T-helper 17 cell (primary cell): ENCODE measurements around the gene DEFB131B. TPM values are rescaled to one million over a fixed set of nuclear protein-coding genes. Genes with fewer than 3 reads are reported as not detected.

Experiments used
- ATAC-seq: fragments of 150-1000 bp; cut with Tn5 transposase; 2 replicates; pipeline ENCODE4 v1.10.0; 2021; ENCODE audit warnings: mild to moderate bottlenecking, moderate library complexity
- DNase-seq, 3 donors: peaks; one replicate each; pipeline versions ENCODE4 v3.0.0 to v3.0.0-alpha.2; 2020 to 2021
- H3K9me3 ChIP-seq: one replicate; pipeline ENCODE4 v1.7.0; 2013; ENCODE audit warnings: low read length, mild to moderate bottlenecking; ENCODE audit not compliant: control insufficient read depth, poor library complexity, severe bottlenecking
- H3K27ac Mint-ChIP-seq: one replicate; pipeline ENCODE4 v1.8.0; 2022; ENCODE audit warnings: mild to moderate bottlenecking, moderate library complexity, mixed read lengths
- H3K27me3 Mint-ChIP-seq: one replicate; pipeline ENCODE4 v1.8.0; 2022; ENCODE audit warnings: mixed read lengths
- H3K36me3 Mint-ChIP-seq: one replicate; pipeline ENCODE4 v1.8.0; 2022; ENCODE audit warnings: low read depth, mixed read lengths
- H3K4me1 Mint-ChIP-seq: one replicate; pipeline ENCODE4 v1.8.0; 2022; ENCODE audit warnings: mild to moderate bottlenecking, mixed read lengths
- H3K4me3 Mint-ChIP-seq: one replicate; pipeline ENCODE4 v1.8.0; 2022; ENCODE audit warnings: mild to moderate bottlenecking, moderate library complexity, mixed read lengths
- total RNA-seq, 4 donors: library from RNA in 2 of 4; stranded (reverse) in 2 of 4; gene quantifications; one replicate each; pipeline ENCODE4 v1.2.3 and lab custom pipeline; 2022 to 2026

Gene DEFB131B
- total RNA-seq, 2 donors from 2014 or later: not detected

DNA sequence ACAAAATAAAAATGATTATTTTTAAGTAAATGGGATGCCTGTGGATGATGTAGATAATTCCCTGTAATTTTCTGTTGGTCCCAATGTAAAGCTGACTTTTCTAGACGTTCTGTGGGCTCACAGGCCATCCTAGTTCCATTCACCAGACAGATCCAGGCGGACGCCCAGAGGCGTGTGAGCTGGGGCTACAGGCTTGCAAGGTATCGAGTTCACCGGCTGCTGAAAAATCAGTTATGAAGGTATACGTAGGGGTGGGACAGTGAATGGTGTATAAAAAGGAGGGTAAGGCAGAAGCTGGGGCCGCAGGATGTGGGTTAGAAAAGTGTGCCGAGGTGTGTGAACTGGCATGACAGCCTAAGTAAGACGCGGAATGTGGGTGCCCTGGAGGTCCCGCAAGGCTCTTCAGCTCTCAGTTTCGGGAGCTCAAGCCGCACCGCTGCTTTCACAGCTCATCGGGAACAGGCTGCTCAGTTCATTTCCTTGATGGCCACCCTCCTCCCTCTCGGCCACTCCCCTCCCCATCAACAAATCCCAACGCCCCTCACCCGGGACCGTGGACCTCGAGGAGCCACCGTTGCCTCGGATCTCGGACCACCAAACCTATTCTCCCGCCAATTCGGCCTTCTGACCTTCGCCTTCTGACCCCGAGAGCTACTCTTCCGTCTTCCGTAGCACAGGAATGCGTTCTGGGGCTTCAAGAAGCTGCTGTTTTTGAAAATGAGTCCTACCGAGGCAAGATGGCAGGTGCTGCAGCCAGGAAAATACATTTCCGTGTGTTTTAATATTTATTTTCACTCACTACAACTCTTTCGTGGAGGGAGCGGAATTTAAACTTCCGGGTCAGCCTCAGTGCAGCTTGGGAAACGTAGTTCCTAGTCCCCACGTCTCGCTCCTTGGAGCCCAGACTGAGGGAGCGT, 49.8 kb downstream of the DEFB131B start, which contains the start of gene XNDC1N:
XNDC1N (minus strand) TSS at position 775 of the 917 bp plus-strand sequence. CDS start 5,241 bp downstream, outside the sequence.
- Mint-ChIP-seq H3K36me3 (peaks cover 6% of the 10 kb centered on the region), H3K27me3 (no peaks in the 10 kb centered on the region), H3K27ac (peak within 1 kb of the TSS; percentile 99), H3K4me1 (peaks cover 50% of the 10 kb centered on the region), H3K4me3 (peak within 1 kb of the TSS; percentile 99)
- DNase-seq (peak; percentile 18 to 59 (median 32)), ATAC-seq (peak; percentile 88)
- H3K9me3 ChIP-seq: no peaks in the 10 kb centered on the region

DNA sequence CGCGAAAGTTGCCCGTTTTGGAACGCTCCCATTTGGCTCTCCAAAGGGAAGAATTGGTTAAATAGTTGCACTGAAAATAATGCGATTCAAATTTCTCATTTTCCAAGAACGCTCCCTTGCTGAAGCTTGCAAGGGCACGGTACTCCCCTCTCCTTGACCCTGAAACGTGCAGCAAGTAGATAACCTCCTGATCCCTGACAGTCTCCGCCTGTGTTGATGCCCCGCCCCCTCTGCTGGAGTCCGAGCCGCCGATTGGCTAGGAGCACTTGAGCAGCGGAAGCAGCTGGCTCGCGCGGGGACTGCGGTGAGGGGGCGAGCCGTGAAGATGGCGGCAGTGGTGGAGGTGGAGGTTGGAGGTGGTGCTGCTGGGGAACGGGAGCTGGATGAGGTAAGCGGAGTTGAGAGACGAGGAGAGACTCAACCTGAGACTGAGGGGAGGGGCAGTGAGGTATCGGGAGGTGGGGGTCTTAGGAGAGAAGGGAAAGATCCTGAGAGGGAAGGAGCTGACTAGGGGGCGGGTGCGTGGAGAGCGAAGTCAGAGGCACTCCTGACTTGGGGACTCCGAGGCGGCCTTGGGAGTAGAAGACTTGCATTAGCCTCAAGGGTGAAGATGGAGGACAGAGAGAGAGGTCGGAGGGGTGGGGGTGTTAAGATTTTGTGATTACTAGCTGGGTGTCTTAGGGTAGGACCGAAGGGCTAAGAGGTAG, 50.6 kb downstream of the DEFB131B start, which contains the start of gene RNF121:
RNF121 (plus strand) TSS at position 310 of the 707 bp plus-strand sequence; CDS start at position 326, 16 bp downstream.
- peak; percentile 93 for ATAC-seq
- peak within 1 kb of the TSS; percentile 99 for H3K27ac Mint-ChIP-seq
- H3K4me3 Mint-ChIP-seq: peak within 1 kb of the TSS; percentile 99
- peaks cover 6% of the 10 kb centered on the region for H3K36me3 Mint-ChIP-seq
- DNase-seq: peak; percentile 93 to 94 (median 94)
- H3K4me1 Mint-ChIP-seq: peaks cover 54% of the 10 kb centered on the region
- no peaks in the 10 kb centered on the region for H3K9me3 ChIP-seq
- no peaks in the 10 kb centered on the region for H3K27me3 Mint-ChIP-seq

DNA sequence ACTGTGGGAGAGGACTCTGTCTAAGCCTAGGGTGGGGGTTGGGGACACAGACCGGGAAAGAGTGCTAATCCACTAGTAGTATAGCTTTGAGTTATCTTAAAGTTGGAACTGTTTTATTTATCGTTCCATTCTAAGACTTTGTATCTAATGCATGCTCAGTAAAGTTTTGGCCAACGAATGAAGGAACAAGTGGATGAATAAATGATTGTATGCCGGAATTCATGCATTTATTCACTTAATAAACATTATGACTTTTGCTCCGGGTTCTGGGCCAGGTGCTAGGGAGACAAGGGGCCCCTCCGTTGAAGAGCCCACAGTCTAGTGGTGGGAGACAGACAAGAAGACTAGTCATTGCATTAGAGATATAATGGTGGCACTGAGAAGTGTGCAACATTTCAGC, 51.2 kb downstream of the DEFB131B start:
- no peak for ATAC-seq
- Mint-ChIP-seq H3K4me1 (peaks cover 60% of the 10 kb centered on the region), H3K27ac (peak overlapping the region; percentile 99)

DNA sequence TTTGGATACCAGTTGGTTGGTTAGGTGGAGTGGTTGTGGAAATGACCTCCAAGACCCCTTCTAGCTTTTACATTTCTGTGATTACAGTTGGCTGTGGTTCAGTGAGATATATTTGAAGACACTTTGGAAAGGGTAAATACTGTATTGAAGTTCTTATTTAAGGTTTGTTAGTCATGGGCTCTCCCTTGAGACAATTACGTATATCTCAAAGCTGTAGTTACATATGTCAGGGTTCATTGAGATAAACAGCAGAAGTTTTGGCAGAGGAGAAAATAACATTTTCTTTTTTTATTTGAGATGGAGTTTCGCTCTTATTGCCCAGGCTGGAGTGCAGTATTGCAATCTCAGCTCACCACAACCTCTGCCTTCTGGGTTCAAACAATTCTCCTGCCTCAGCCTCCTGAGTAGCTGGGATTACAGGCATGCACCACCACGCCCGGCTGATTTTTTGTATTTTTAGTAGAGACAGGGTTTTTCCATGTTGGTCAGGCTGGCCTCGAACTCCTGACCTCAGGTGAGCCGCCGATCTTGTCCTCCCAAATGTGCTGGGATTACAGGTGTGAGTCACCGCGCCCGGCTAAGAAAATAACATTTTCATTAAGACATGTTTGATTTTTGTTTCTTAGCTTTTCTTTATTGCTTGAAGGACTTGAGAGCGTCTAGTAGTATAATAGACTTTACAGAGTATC, 52.4 kb downstream of the DEFB131B start:
- Mint-ChIP-seq H3K36me3 (peaks cover 6% of the 10 kb centered on the region), H3K27ac (peak overlapping the region; percentile 99), H3K4me1 (peaks cover 58% of the 10 kb centered on the region)

More for the DNA sequence above, 51.2 kb downstream of the DEFB131B start:
- H3K9me3 ChIP-seq: no peaks in the 10 kb centered on the region
- Mint-ChIP-seq H3K4me3 (peak overlapping the region; percentile 99), H3K27me3 (no peaks in the 10 kb centered on the region), H3K36me3 (peaks cover 6% of the 10 kb centered on the region)
- DNase-seq: no peak

DNA sequence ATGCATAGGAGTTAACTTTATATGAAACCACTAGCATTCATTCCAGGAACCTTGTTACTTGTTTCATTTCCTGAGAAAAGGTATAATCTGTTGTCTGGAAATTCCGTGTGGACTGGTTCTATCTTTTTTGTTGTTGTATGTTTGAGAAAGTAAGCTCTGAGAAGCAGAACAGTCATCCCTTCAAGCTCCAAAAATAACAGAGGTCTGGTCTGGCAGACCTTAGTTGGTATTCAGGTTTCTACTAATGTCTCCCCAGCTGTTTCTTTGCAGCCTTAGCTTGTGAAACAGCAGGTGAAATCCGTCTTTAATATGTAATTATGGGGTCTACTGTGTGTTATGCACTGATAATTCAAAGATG, 53.0 kb downstream of the DEFB131B start:
- DNase-seq: no peak
- Mint-ChIP-seq H3K4me3 (peak overlapping the region; percentile 28), H3K36me3 (peaks cover 6% of the 10 kb centered on the region), H3K27ac (peak overlapping the region; percentile 99), H3K27me3 (no peaks in the 10 kb centered on the region), H3K4me1 (peaks cover 57% of the 10 kb centered on the region)
- H3K9me3 ChIP-seq: no peaks in the 10 kb centered on the region
- no peak for ATAC-seq

More for the DNA sequence above, 52.4 kb downstream of the DEFB131B start:
- ATAC-seq: no peak
- peak overlapping the region; percentile 99 for H3K4me3 Mint-ChIP-seq
- no peak for DNase-seq
- no peaks in the 10 kb centered on the region for H3K27me3 Mint-ChIP-seq
- no peaks in the 10 kb centered on the region for H3K9me3 ChIP-seq

DNA sequence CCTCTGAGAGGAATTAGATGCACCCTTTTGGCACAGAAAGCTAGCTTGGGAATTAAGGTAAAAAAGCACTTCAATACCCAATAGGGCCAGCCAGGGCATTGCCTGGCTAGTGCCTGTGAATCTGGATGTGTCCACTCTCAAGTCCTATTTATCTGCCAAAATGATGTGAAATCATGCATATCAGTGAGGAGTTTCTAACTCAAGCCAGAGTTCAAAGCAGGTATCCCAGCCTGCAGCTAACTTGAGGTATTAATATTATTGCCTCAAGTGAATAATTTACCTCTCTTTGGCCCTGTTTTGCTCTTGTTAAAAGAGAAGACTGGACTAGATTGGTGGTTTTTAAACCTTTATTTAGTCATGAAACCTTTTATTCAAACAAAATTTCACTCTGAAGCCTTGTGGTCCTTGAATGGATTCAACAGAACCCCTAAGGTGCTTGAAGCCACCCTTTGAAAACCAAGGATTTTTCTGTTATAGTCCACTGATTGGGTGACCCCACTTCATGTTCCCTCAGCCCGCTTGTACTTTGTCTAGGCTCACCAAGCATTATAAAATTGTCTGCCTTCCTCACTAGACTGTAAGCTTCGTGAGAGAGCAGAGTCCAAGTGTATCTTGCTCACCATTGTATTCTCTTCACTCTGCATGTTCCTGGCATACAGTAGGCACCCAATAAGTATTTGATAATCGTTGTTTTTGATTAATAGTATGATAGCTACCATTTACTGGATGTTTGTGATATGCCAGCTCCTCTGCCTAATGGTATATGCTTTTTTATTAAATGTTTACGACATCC, 55.1 kb downstream of the DEFB131B start:
- no peak for DNase-seq
- peaks cover 53% of the 10 kb centered on the region for H3K4me1 Mint-ChIP-seq
- H3K9me3 ChIP-seq: no peaks in the 10 kb centered on the region
- H3K36me3 Mint-ChIP-seq: peaks cover 5% of the 10 kb centered on the region
- no peak for ATAC-seq
- peak overlapping the region; percentile 89 for H3K27ac Mint-ChIP-seq
- no peak overlapping the region for H3K4me3 Mint-ChIP-seq
- H3K27me3 Mint-ChIP-seq: no peaks in the 10 kb centered on the region

Other genes starting within 250 kb of the DEFB131B start
- gene DEFB108B, start 45.3 kb upstream of the DEFB131B start, total RNA-seq: not detected
- gene XNDC1N, start 50.1 kb downstream of the DEFB131B start, total RNA-seq: 10 to 100 TPM; 16.4 to 16.6 TPM
- gene RNF121, start 50.6 kb downstream of the DEFB131B start, total RNA-seq: 10 to 100 TPM; 15.7 to 23.4 TPM
- 10 to 100 TPM; 25.7 to 28.0 TPM for gene IL18BP, start 120.5 kb downstream of the DEFB131B start, total RNA-seq
- gene NUMA1, start 202.1 kb downstream of the DEFB131B start, total RNA-seq: 100 to 1,000 TPM; 207 to 208 TPM
- gene LRRC51, start 202.4 kb downstream of the DEFB131B start, total RNA-seq: 1 to 10 TPM in 1 of 2 donors, under 1 TPM in 1; 0.75 to 4.5 TPM
- 10 to 100 TPM; 43.7 to 74.6 TPM for gene LAMTOR1, start 224.8 kb downstream of the DEFB131B start, total RNA-seq
- not detected for gene TOMT, start 227.5 kb downstream of the DEFB131B start, total RNA-seq
- gene ANAPC15, start 234.2 kb downstream of the DEFB131B start, total RNA-seq: 10 to 100 TPM; 47.0 to 54.6 TPM